ENCODE data around the gene PCLO. TPM values are rescaled to one million over a fixed set of nuclear protein-coding genes. Genes with fewer than 3 reads are reported as not detected.
"Not testable (repeated sequence)": the region's sequence is repeated elsewhere in the genome, so short reads cannot be mapped to it uniquely, and the experiment has no call there.

Gene PCLO
- total RNA-seq, 1 donor from 2014 or later = 5.3 TPM

DNA sequence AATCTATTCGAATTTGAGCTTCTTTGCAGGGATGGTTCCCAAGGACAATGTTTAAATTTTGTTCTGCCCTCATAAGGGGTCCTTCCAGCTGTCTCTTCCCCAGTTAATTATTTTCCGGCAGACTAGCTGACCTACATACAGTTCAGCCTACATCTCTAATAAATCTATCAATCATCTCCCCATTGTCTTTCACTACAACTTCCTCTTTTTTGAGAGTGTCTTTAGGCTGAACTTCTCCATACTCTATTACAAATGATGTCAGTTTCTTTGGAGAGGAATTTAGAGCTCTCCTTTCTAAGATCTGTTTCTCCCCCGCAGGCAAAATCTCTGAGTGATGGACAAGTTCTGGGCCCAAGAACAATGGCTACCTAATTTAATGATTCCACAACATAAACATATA is 122.2 kb downstream of the PCLO start:
- Mint-ChIP-seq H3K4me1 (peaks cover 9% of the 10 kb centered on the region), H3K4me3 (no peak overlapping the region), H3K27ac (no peak overlapping the region), H3K9me3 (no peaks in the 10 kb centered on the region), H3K27me3 (ENCODE audit: low read depth) (no peaks in the 10 kb centered on the region), H3K36me3 (no peaks in the 10 kb centered on the region)
- DNase-seq (ENCODE audit: low spot score in 2 of 2, unreplicated experiment in 2 of 2) = no peak
- TF ChIP-seq CTCF (IDR thresholded peaks at IDR 0.05; ENCODE audit: unreplicated experiment) = no peak

- DNase-seq (ENCODE audit: low spot score in 2 of 2, unreplicated experiment in 2 of 2) = no peak
- Mint-ChIP-seq H3K27me3 (ENCODE audit: low read depth) (no peaks in the 10 kb centered on the region), H3K4me3 (no peak overlapping the region), H3K27ac (no peak overlapping the region), H3K36me3 (no peaks in the 10 kb centered on the region), H3K4me1 (peaks cover 9% of the 10 kb centered on the region), H3K9me3 (no peaks in the 10 kb centered on the region)
- TF ChIP-seq CTCF (IDR thresholded peaks at IDR 0.05; ENCODE audit: unreplicated experiment) = no peak
These were observed 123.9 kb downstream of the PCLO start for GRCh38 chr7:83038787-83039186.

DNA sequence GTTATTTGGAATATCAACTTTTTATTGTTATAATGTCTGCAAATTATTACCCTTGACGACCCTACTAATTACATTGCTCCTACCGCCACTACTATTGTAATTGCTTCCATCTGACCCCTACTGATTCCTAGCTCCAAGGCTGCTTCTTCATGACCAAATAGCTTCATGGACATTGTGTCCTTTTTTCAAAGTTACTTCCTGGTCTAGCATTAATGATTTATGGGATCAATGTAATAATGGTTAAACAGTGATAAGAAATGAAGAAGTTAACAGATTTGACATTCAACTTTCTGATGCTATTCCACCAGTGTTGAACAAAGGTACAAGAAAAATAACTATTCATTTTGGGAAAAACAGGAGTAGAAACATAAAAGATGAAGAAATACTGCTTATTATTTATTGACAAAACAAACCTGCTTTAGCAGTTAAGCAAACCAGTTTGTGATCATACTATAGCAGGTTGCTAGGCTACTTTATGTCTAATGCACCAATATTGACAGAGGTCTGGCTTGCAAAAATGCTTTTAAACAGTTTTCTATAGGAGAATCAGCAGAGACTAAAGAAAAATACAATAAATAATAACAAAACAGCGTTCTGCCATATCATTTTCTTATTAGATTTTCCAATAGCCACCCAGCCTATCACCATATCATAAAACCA is 125.8 kb downstream of the PCLO start:
- TF ChIP-seq CTCF (IDR thresholded peaks at IDR 0.05; ENCODE audit: unreplicated experiment) = no peak
- H3K27me3 Mint-ChIP-seq (ENCODE audit: low read depth) = no peaks in the 10 kb centered on the region
- no peak overlapping the region for H3K27ac Mint-ChIP-seq
- H3K4me1 Mint-ChIP-seq = peaks cover 9% of the 10 kb centered on the region
- DNase-seq (ENCODE audit: low spot score in 2 of 2, unreplicated experiment in 2 of 2) = no peak
- no peaks in the 10 kb centered on the region for H3K36me3 Mint-ChIP-seq
- no peak overlapping the region for H3K4me3 Mint-ChIP-seq
- H3K9me3 Mint-ChIP-seq = no peaks in the 10 kb centered on the region

GRCh38 chr7:83036130-83036529 is 126.6 kb downstream of the PCLO start:
- H3K4me1 Mint-ChIP-seq = peaks cover 9% of the 10 kb centered on the region
- no peak for TF ChIP-seq CTCF (IDR thresholded peaks at IDR 0.05; ENCODE audit: unreplicated experiment)
- H3K27ac Mint-ChIP-seq = no peak overlapping the region
- H3K9me3 Mint-ChIP-seq = no peaks in the 10 kb centered on the region
- no peak overlapping the region for H3K4me3 Mint-ChIP-seq
- no peaks in the 10 kb centered on the region for H3K36me3 Mint-ChIP-seq
- H3K27me3 Mint-ChIP-seq (ENCODE audit: low read depth) = no peaks in the 10 kb centered on the region
- no peak for DNase-seq (ENCODE audit: low spot score in 2 of 2, unreplicated experiment in 2 of 2)

- H3K9me3 Mint-ChIP-seq = no peaks in the 10 kb centered on the region
- H3K4me1 Mint-ChIP-seq = peaks cover 7% of the 10 kb centered on the region
- no peak overlapping the region for H3K4me3 Mint-ChIP-seq
- H3K27ac Mint-ChIP-seq = no peak overlapping the region
- no peaks in the 10 kb centered on the region for H3K36me3 Mint-ChIP-seq
- no peaks in the 10 kb centered on the region for H3K27me3 Mint-ChIP-seq (ENCODE audit: low read depth)
- no peak for TF ChIP-seq CTCF (IDR thresholded peaks at IDR 0.05; ENCODE audit: unreplicated experiment)
- no peak for DNase-seq (ENCODE audit: low spot score in 2 of 2, unreplicated experiment in 2 of 2)
These were observed 130.5 kb downstream of the PCLO start for GRCh38 chr7:83032195-83032594.

GRCh38 chr7:83023817-83024665 is 138.6 kb downstream of the PCLO start:
- not testable (repeated sequence) for H3K27ac Mint-ChIP-seq; DNase-seq (ENCODE audit: low spot score in 2 of 2, unreplicated experiment in 2 of 2); H3K4me3 Mint-ChIP-seq; H3K36me3 Mint-ChIP-seq; H3K4me1 Mint-ChIP-seq; H3K27me3 Mint-ChIP-seq (ENCODE audit: low read depth)
- peaks cover 15% of the 10 kb centered on the region for H3K9me3 Mint-ChIP-seq

Data from mesothelial cell of epicardium (in vitro differentiated cells).